Muscle of back (tissue), 11 donors: Measurements from ENCODE around the gene CEACAM6. TPM values are rescaled to one million over a fixed set of nuclear protein-coding genes. Genes with fewer than 3 reads are reported as not detected.
"Not testable (repeated sequence)": the region's sequence is repeated elsewhere in the genome, so short reads cannot be mapped to it uniquely, and the experiment has no call there.

Source experiments
- DNase-seq, 3 donors: peaks; one replicate each; pipeline versions ENCODE4 v3.0.0 to v3.0.0-alpha.2; 2013
- polyA plus RNA-seq, 10 donors: library from polyadenylated mRNA; unstranded; fragments of 120-200 nt; gene quantifications; one replicate each; pipeline ENCODE4 v1.2.1, GENCODE V29; 2013; ENCODE audit not compliant: insufficient read length in 10 of 10

Gene CEACAM6
- polyA plus RNA-seq, 10 donors = 0.08 to 0.40 (median 0.26) TPM; not detected in 1

GRCh38 chr19:41746593-41747227, 8.6 kb upstream of the CEACAM6 start:
- DNase-seq = no peak

- no peak for DNase-seq
These were observed 7.3 kb upstream of the CEACAM6 start for GRCh38 chr19:41748012-41748411.

- DNase-seq = not testable (repeated sequence)
These were observed 4.8 kb upstream of the CEACAM6 start for GRCh38 chr19:41750248-41751134.

- peak in 2 of 3 donors; percentile 2 to 6 for DNase-seq
These were observed 2.2 kb upstream of the CEACAM6 start for GRCh38 chr19:41753159-41753558.

GRCh38 chr19:41753936-41754529, 1.3 kb upstream of the CEACAM6 start:
- peak in 2 of 3 donors; percentile 8 to 16 for DNase-seq

- DNase-seq = no peak
These were observed 3.5 kb downstream of the CEACAM6 start for GRCh38 chr19:41758846-41759245.

GRCh38 chr19:41767115-41767514, 11.8 kb downstream of the CEACAM6 start:
- no peak for DNase-seq

- DNase-seq = not testable (repeated sequence)
These were observed 12.8 kb downstream of the CEACAM6 start for GRCh38 chr19:41768105-41768504.

- no peak for DNase-seq
These were observed 14.3 kb downstream of the CEACAM6 start for GRCh38 chr19:41769608-41770007.

GRCh38 chr19:41771410-41771809, 16.1 kb downstream of the CEACAM6 start:
- no peak for DNase-seq

- DNase-seq = no peak
These were observed 19.2 kb downstream of the CEACAM6 start for GRCh38 chr19:41774515-41774980.

GRCh38 chr19:41776700-41777099, 21.4 kb downstream of the CEACAM6 start:
- no peak for DNase-seq

- DNase-seq = no peak
These were observed 28.3 kb downstream of the CEACAM6 start for GRCh38 chr19:41783612-41784011.

- no peak for DNase-seq
These were observed 29.0 kb downstream of the CEACAM6 start for GRCh38 chr19:41784312-41784711.

GRCh38 chr19:41784743-41785142, 29.4 kb downstream of the CEACAM6 start:
- no peak for DNase-seq

- DNase-seq = peak; percentile 16 to 50 (median 34)
These were observed 30.3 kb downstream of the CEACAM6 start for GRCh38 chr19:41785653-41786052.

GRCh38 chr19:41787055-41787454, 31.7 kb downstream of the CEACAM6 start:
- no peak for DNase-seq

- not testable (repeated sequence) for DNase-seq
These were observed 33.2 kb downstream of the CEACAM6 start for GRCh38 chr19:41788518-41788917.

- DNase-seq = not testable (repeated sequence)
These were observed 33.7 kb downstream of the CEACAM6 start for GRCh38 chr19:41789053-41789452.

GRCh38 chr19:41792513-41793413, 37.4 kb downstream of the CEACAM6 start:
- DNase-seq = peak in 2 of 3 donors; percentile 18 to 32

GRCh38 chr19:41793414-41793727, 38.0 kb downstream of the CEACAM6 start:
- no peak for DNase-seq
